Ammon's horn (tissue), 1 donor: ENCODE results near the gene EPHA7.

Experiments used
- DNase-seq: peaks from one replicate; pipeline ENCODE4 v3.0.0-alpha.2; 2016; ENCODE audit warnings: low spot score

The EPHA7 gene

DNA sequence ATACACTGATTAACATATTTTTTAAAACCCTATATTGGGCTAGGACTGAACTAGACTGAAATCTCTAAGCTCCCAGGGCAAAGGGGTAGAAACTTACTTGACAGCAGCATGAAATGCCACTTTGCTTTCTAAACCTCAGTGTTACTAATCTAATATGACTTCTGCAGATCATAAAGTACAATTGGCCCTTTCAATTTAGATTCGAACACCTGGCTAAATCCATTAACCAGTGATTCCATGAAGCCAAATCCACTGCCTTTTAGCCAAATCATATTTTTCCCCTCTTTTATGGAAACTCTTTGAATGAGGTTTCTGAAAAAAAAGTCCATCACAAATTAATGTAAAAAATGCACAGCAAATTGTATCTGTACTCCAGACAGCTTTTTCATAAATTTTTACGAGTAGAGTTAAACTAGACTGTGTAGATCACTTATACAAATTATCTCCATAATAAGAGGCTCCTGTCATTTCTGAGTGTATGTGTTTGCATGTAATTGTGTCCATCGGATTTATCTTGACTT is 25.7 kb downstream of the EPHA7 start:
- DNase-seq = no peak

DNA sequence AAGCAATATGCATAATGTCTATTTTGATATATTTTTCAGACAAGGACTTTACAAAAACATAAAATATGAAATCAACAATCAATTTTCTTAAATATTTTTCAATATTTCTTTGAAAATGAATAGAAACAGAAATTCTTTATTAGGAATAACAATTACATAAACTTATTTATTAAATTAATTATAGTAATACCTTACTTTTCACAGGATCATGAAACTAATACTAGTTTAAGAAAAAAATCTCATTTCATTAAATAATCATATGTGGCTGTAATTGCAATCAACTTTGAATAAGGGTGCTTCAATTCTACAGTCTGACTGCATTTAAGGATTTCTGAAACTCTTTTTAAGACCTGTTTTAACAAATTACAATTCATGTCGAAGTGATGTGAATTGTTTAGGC is 26.6 kb downstream of the EPHA7 start:
- no peak for DNase-seq

DNA sequence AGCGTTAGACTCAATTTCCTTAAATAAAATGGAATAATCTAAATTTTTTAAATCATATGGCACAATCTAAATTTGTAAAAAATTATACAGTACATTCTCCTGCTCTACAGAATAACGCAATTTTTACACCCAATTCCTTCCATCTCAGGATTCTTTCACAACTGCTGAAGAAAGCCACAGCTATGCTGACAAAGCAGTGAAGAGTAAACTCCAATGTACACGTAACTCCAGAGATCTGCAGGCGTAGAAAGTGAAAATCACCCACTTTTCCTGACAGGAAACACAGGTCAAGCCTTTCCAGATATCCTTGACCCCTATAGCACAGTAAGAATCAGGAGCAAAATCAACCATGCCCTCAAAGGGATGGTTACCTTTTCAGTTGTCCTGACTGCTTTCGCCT is 27.4 kb downstream of the EPHA7 start:
- DNase-seq = no peak

DNA sequence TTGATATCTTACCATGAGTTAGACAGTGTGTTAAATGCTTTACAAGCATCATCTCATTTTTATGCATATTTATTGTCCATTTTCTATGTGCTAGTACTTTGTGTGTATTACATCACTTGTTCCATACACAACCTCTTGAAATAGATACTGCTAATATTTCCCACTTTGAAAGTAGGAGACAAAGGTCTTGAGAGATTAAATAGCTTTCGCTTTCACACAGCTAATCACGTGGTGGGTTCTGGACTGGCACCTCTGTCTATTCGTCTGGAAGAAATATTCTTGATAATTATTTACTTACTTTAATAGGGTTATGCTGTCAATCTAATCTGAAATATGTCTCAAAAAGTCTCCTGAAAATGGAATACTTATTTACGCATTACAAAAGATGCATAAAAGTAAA is 30.2 kb downstream of the EPHA7 start:
- no peak for DNase-seq

DNA sequence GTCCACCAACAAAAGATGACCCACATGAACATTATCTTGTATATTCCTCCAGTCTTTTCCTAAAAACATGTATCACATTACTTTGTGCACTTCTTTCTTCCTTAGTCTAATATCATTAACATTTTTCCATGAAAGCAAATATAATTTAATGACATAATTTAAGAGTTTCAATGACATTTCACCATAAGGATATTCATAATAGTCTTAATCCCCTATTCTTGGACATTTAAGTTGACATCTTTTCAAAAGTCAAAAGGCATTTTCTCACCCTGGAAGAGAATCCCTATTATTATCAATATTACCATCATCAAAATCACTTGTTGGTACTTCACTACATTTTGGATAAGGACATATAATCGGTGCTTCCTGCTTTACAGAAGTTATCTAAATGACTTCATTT is 31.3 kb downstream of the EPHA7 start:
- DNase-seq = no peak

DNA sequence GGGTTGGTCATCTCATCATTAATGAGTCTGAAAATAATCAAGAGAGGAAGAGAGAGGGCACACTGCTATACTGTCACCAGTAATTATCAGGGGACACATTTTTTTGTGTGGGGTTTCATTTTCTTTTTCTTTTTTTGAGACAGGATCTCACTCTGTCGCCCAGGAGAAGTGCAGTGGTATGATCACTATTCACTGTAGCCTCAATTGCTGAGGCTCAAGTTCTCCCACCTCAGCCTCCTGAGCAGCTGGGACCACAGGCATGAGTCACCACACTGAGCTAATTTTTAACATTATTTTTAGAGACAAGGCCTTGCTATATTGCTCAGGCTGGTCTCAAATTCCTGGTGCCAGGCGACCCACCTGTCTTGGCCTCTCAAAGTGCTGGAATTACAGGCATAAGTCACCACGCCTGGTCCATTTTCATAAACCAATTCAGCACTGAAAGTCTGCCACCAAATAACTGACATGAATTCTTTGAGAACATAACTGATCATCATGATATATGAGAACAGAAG is 43.3 kb downstream of the EPHA7 start:
- no peak for DNase-seq

DNA sequence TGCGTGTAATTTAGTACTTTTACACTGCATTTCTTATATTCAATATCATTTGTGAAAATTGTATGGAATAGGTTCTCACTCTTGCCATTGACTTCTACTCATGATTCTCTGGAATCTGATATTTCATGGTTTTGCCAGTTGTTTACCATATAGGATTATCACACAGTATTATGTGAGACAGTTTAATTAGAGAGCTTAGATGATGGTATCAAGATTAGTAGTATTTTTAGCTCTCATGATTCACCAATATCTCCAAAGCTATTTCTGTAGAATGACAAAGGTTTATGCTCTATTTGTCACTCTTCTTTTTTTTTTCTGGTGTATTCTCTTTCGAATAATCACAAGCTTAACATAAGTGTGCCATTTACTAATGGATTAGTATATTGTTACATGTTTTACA is 45.9 kb downstream of the EPHA7 start:
- DNase-seq = no peak

DNA sequence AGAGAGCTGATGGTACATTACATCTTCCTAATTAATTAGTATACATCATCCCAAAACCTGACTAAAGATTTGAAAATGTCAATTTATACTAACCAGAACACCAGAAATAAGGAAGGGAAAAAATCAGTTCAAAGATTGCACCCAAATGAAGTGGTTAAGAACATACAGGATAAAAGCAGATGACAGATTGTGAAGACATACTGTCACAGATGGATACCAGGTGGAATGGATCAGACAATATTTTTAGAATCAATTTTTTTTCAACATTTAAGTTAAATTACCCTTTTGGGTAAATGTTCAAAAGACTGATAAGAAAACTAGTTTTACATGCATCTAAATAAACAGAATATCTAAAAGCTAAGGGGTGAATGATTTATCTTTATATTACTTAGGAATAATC is 47.6 kb downstream of the EPHA7 start:
- DNase-seq = no peak

DNA sequence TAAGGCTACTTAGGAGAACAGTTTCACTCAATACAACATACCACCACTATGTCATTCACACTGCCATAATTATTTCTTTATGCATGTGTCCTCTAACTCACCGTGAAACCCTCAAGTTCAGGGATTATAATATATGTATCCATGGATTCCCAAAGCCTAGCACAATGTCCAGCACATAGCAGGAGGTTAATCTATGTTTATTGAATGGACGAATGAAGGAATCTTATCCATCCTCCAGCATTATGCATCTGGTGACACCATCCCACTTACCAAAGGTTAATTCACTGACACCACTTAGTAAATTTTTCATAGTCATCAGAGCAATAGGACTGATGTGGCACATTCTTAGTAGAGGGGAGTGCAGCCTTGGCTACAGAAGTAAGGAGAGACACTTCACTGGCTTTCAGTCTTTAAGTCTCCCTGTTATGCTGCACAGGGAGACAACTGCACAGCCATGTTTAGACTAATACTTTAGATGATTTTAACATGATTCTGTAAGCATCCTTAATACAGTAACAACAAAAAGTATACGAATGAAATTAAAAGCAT is 49.7 kb downstream of the EPHA7 start:
- no peak for DNase-seq

DNA sequence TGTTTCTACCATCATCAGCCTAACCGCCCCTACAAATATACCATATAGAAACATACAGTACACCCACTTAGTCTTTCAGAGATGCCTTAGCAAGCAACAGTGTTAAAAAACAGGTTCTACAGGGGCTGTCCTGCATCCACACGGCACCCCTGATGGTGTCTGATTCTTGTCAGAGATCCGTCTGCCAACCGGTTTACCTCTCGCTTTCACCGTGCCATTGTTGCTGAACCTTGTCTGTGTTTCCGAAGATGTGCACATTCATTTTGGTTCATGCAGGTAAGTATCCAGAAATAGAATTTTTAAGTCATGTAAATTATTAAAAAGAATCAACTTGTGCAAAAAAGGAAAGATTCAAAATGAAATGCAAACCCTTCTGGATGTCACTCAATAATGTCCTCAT is 52.9 kb downstream of the EPHA7 start:
- no peak for DNase-seq

DNA sequence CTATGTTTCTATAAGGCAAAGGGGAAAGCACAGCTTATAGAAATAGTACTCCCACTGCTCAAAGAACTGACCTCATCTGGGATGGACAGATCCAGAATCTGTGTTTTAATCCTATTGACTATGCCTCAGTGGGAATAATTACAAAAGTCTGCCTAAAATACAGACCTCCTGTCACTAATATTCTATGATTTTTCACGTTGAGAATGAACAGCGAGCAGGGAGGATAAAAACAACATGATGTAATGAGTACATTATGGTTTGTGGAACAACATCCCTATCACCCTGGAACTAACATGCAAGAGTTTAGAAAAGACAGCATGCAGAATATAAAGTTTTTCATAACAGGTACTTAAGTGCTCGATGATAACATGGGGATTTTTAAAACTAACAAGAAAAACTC is 53.9 kb downstream of the EPHA7 start:
- DNase-seq = no peak

DNA sequence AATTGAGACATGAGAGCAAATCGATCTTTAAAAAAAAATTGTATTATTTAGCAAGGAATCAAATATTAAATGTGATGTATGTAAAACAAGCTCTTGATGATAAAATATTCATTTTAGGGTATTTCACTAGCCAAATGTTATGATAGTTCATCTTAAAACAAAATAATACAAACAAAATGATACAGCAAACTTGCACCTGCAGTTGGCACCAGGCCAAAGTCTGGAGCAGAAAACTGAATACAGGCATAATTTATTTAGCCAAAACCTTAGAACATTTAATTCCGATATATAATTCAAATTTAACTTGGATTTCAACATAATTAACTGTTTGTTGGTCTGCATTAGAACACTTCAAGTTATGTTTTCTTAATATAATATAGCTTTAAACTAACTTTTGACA is 60.9 kb downstream of the EPHA7 start:
- DNase-seq = no peak

DNA sequence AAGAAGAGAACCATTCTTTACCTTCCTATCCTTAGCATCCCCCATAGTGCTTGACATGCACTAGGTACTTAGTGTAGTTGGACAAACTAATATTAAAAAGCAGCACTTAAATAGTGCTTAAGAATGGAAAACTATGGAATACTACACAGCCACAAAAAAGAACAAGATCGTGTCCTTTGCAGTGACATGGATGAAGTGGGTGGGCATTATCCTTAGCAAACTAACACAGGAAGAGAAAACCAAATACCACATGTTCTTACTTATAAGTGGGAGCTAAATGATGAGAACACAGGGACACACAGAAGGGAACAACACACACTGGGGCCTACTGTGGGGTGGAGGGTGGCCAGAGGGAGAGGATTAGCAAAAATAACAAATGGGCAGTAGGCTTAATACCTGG is 66.8 kb downstream of the EPHA7 start:
- DNase-seq = no peak

DNA sequence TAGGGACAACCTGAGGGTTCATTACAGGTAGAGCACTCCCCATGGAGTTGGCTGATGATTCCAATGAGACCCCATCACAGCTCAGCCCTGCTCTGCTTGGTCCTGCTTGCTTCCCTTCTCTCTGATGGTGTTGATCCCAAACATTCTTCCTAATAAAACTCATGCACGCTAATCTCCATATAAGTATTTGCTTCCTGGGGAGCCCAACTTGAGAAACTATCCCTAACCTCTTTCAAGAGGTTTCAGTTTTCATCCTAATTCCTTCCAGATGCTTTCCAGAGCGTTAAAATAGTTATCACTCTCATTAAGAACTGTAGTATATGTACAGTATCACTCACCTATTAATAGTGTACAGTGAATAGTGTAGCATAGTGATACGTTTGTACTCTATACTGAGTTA is 68.1 kb downstream of the EPHA7 start:
- no peak for DNase-seq

DNA sequence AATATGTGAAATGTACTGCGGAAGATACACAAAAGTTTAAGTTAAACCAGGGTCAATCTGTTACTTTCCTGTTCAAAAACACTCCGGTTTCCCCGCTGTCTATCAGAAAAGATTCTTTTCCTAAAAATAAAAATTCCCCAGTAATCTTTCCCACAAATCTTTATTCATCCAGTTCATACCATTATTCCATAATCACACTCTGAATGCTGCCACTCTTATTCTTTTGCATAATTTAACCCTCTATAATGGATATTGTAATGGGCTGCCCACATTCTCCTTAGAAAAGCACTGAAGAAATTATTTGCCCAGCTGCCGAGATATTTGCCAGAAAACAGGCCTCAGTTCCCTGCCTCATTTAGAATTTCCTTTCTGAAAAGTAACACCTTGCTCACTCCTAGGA is 68.6 kb downstream of the EPHA7 start:
- no peak for DNase-seq

DNA sequence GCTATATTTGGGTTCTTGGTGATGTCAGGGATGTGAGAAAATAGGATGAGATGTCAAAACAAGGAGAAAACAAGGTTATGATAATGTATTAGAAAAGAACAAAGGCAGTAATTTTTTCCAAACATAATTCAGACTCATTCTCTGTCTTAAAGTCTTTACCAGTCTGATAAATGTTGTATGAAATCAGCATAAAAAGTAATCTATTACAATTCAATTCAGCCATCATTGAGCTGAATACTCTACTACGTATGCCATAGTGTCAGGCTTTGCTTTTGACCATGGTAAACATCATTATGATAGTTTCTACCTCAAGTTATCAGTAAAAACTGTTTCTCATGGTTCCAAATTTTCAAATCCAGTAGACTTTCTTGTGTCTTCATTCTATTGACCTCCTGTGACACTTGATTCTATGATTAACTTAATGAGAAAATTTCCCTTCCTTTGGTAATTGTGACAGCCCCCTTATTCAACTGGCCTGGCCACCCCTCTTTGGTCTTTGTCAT is 75.0 kb downstream of the EPHA7 start:
- DNase-seq = no peak

DNA sequence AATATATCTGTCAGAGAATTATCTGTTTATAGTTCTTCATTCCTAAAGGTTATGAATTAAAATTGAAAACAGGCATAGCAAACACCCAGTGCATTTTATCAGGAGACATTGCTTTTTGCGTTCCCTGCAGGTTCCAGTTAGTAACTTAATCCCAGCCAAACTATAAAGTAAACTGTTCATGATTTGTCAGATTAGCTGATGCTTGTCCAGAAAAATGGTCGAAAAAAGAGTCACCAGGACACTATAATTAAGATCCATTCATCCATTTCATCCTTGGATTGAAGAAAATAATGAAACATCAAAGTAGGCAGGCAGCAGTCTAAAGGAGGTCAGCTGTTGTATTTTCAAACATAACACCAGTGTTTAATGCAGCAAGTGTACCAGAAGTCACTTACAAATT is 75.9 kb downstream of the EPHA7 start:
- DNase-seq = no peak

DNA sequence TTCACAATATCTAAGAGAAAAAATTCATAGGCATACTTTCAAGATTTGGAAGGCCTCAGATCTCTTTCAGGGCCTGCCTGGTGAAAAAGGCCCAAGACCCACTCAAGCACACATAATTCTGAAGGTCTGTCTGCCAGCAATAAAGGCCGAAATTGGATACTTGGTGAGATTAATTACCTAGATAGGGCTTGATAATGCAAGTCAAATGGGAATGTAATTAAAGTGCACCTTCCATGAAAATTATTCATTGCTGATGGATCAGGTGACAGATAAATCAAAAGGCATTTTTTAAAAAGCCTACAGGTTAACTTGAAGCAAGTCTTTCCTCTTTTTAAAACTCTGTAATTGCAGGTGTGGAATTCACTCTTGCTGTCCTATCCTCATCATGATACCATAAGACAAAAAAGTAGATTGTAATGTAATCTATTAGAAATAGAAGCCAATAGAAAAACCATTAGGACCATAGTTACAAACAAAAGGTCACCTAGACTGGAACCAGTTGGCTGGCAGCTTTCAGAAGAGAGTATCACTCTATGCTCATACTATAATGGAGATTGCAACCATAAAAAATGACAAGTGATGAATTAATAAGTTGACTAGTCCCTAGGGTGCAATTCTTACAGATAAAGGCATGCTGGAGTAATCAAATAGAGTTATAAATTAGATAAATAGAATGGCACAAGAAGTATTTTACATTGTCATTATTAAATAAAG is 77.3 kb downstream of the EPHA7 start:
- DNase-seq = no peak

DNA sequence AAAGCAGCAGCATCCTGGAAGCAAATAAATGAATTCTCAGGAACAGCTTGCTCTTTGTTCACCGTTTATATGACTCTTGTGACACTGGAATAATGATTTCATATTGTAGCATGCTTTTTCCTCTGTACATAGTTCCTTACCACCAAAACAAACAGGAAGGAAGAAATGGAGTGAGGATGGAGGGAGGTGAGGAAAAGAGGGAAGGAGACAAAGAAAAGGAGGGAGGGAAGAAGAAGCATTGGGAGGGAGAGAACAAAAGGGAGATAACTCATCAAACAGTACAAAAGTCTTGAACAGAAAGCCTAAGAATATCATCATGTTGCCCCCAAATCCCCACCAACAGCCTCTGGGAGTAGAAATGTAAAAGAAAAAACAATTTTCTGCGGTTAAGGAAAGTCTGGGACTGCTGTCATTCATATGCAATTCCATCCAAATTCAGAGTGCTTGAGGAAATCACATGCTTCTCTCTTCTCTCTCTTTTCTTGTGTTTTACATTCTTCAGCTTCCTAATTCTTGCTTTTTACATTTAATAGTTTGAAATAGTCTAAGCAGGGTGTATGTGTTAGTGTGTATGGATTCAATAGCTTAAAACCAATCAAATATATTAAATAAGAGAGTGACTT is 81.5 kb downstream of the EPHA7 start:
- DNase-seq = no peak

DNA sequence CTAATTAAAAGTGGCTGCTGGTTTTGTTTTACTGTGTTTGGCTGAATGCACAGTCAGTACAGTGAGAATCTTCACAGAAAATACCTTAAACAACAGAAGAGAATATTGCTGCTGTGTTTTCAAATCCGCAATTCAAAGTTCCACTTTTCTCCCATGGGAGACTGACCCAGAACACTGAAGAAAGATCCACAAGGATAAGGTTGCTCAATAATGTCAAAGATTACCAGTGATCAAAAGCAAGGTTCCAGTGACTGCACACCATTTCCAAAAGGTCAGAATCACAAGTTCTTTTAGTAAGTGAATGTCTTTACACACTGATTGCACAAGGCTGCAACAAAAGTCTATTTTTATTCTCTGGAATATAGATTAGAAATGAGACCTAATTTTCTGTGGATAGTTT is 82.3 kb downstream of the EPHA7 start:
- DNase-seq = no peak

DNA sequence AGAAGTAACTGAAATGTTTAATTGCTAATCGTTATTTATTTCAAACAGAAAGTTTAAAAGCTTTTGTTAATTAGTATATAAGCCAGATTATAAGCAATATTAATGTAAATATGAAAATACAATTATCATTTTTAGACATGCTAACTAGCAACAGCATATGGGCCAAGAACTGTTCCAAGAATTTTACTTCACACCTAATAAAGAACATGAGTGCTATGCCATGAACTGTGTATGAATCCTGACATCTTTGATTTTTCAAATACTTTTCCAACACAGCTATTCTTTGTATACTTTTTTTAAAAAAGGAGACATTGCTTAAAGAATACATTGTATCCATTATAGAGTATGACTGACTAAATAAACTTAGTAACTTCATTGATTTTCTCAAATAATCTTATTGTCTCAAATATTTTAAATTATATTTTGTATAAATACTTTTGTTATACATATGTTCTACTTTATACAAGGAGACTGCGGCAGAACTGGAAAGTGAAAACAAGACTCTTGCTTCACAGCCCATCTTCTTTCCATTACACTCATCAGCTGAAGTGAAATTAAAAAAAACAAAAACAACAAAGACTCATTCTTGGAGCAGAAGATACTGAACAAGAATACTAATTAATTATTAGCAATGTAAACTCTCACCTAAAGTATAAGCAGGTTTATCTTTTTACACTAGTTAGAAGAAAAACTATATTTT is 89.9 kb downstream of the EPHA7 start:
- DNase-seq = no peak

DNA sequence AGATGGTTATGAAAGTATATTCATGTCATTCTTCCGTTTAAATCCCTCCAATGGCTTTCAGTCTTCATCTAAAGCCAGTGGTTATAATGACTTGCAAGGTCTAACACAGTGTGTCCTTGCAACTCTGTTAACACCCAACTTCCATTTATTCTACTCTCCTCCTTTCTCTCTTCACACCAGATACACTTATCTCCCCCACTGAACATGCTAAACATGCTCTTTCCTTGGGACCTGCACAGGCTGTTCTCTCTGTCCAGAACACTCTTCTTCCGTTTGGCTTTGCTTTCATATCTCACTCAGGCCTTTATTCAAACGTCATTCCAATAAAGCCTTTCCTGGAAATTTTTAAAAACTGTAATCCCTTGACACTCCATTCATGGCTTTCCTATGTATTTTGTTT is 91.5 kb downstream of the EPHA7 start:
- DNase-seq = no peak

DNA sequence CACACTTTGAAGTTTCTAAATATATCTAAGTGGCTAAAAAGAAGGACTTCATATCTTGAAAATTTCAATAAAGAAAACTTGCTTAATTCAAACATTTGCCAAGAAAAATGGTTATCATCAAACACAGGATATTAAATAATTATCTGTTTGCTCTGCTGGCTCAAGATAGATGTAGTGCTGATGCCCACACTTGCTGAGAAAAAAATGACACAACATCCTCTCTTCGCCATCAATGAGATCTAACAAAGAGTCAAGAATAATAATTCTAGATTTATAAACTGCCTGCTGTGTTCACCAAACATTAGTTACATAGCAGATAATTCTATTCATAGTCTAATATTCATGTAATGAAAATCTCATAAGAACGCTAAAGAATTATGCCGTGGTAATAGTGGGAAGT is 93.6 kb downstream of the EPHA7 start:
- no peak for DNase-seq
